H9 (cell line): ENCODE measurements around the gene UNC5C. TPM values are rescaled to one million over a fixed set of nuclear protein-coding genes. Genes with fewer than 3 reads are reported as not detected.

Experiments
- DNase-seq: peaks from one replicate; pipeline ENCODE4 v3.0.0-alpha.2; 2017
- H2AFZ ChIP-seq: one replicate; pipeline ENCODE4 v1.6.1; 2013; ENCODE audit warnings: mild to moderate bottlenecking, low read length, control low read depth, moderate library complexity
- H2AK5ac ChIP-seq: 2 replicates; pipeline ENCODE4 v1.6.1; 2013; ENCODE audit warnings: low read length, control low read depth, mixed read lengths; ENCODE audit not compliant: insufficient read length
- H2BK120ac ChIP-seq: one replicate; pipeline ENCODE4 v1.6.1; 2013; ENCODE audit warnings: low read depth, mild to moderate bottlenecking, low read length, control low read depth, inconsistent platforms; ENCODE audit not compliant: poor library complexity, severe bottlenecking
- H2BK12ac ChIP-seq: 2 replicates; pipeline ENCODE4 v1.6.1; 2013; ENCODE audit warnings: low read length, control low read depth, mixed read lengths, low read depth; ENCODE audit not compliant: insufficient read length
- H2BK15ac ChIP-seq: 2 replicates; pipeline ENCODE4 v1.6.1; 2013; ENCODE audit warnings: low read depth, low read length, control low read depth
- H2BK20ac ChIP-seq: one replicate; pipeline ENCODE4 v1.6.1; 2013; ENCODE audit warnings: low read depth, mild to moderate bottlenecking, low read length, control low read depth, inconsistent platforms; ENCODE audit not compliant: poor library complexity, severe bottlenecking
- H2BK5ac ChIP-seq: 2 replicates; pipeline ENCODE4 v1.6.1; 2013; ENCODE audit warnings: low read length, control low read depth, mixed read lengths; ENCODE audit not compliant: insufficient read length
- H3K14ac ChIP-seq: 2 replicates; pipeline ENCODE4 v1.6.1; 2013; ENCODE audit warnings: low read length, control low read depth; ENCODE audit not compliant: insufficient read depth
- H3K18ac ChIP-seq: 2 replicates; pipeline ENCODE4 v1.6.1; 2013; ENCODE audit warnings: low read depth, mild to moderate bottlenecking, mixed read lengths, low read length, control low read depth; ENCODE audit not compliant: insufficient read length
- H3K23ac ChIP-seq: 2 replicates; pipeline ENCODE4 v1.6.1; 2013; ENCODE audit warnings: low read length, control low read depth, mixed read lengths, low read depth; ENCODE audit not compliant: insufficient read length
- H3K23me2 ChIP-seq: 2 replicates; pipeline ENCODE4 v1.6.1; 2013; ENCODE audit warnings: low read depth, mild to moderate bottlenecking, mixed read lengths, low read length, control low read depth; ENCODE audit not compliant: insufficient read length, poor library complexity, severe bottlenecking
- H3K27ac ChIP-seq: 2 replicates; pipeline ENCODE4 v1.5.1; 2013; ENCODE audit warnings: low read length, control low read depth, mixed read lengths, low read depth; ENCODE audit not compliant: insufficient read length
- H3K27me3 ChIP-seq: 2 replicates; pipeline ENCODE4 v1.6.1; 2013; ENCODE audit warnings: low read length, control low read depth, inconsistent platforms; ENCODE audit not compliant: insufficient read depth
- H3K4ac ChIP-seq: 2 replicates; pipeline ENCODE4 v1.6.1; 2013; ENCODE audit warnings: low read depth, mild to moderate bottlenecking, control low read depth, inconsistent platforms, low read length, moderate library complexity
- H3K4me1 ChIP-seq: 2 replicates; pipeline ENCODE4 v1.6.1; 2013; ENCODE audit warnings: low read length, control low read depth, inconsistent platforms; ENCODE audit not compliant: insufficient read depth
- H3K4me2 ChIP-seq: 2 replicates; pipeline ENCODE4 v1.6.1; 2013; ENCODE audit warnings: low read length, control low read depth, mixed read lengths; ENCODE audit not compliant: insufficient read length, insufficient read depth
- H3K56ac ChIP-seq: 2 replicates; pipeline ENCODE4 v1.6.1; 2013; ENCODE audit warnings: low read depth, mild to moderate bottlenecking, mixed read lengths, low read length, control low read depth; ENCODE audit not compliant: insufficient read length
- H3K79me1 ChIP-seq: 2 replicates; pipeline ENCODE4 v1.6.1; 2013; ENCODE audit warnings: low read depth, mild to moderate bottlenecking, moderate library complexity, low read length, control low read depth, inconsistent platforms; ENCODE audit not compliant: insufficient read depth, poor library complexity, severe bottlenecking
- H3K79me2 ChIP-seq: 2 replicates; pipeline ENCODE4 v1.6.1; 2013; ENCODE audit warnings: low read length, control low read depth, inconsistent platforms; ENCODE audit not compliant: insufficient read depth
- H3K9ac ChIP-seq: 2 replicates; pipeline ENCODE4 v1.6.1; 2013; ENCODE audit warnings: low read length, control low read depth, mixed read lengths; ENCODE audit not compliant: insufficient read length; ENCODE audit errors: extremely low read depth
- H3K9me3 ChIP-seq: one replicate; pipeline ENCODE4 v1.6.1; 2013; ENCODE audit warnings: low read depth, low read length, inconsistent platforms; ENCODE audit not compliant: control insufficient read depth
- H3T11ph ChIP-seq: one replicate; pipeline ENCODE4 v1.6.1; 2013; ENCODE audit warnings: mild to moderate bottlenecking, low read length, control low read depth, inconsistent platforms
- H4K20me1 ChIP-seq: one replicate; pipeline ENCODE4 v1.6.1; 2013; ENCODE audit not compliant: control insufficient read depth, insufficient read length, insufficient read depth
- H4K5ac ChIP-seq: 2 replicates; pipeline ENCODE4 v1.6.1; 2013; ENCODE audit warnings: low read depth, mild to moderate bottlenecking, mixed read lengths, low read length, control low read depth; ENCODE audit not compliant: insufficient read length
- H4K8ac ChIP-seq: replicated peaks from 2 replicates; pipeline ENCODE4 v1.6.1; 2013; ENCODE audit warnings: low read length, control low read depth, mixed read lengths, low read depth; ENCODE audit not compliant: insufficient read length
- H4K91ac ChIP-seq: 2 replicates; pipeline ENCODE4 v1.6.1; 2013; ENCODE audit warnings: low read depth, mild to moderate bottlenecking, moderate library complexity, mixed read lengths, low read length, control low read depth; ENCODE audit not compliant: insufficient read length
- H3K27ac Mint-ChIP-seq, 3 experiments: 2 replicates in 2 of 3; 3 replicates in 1 of 3; pipeline ENCODE4 v1.8.0; 2020 to 2021; ENCODE audit warnings: mixed read lengths in 3 of 3, mild to moderate bottlenecking in 1 of 3, moderate library complexity in 1 of 3
- H3K27me3 Mint-ChIP-seq: 2 replicates; pipeline ENCODE4 v1.8.0; 2021; ENCODE audit warnings: low read depth, mild to moderate bottlenecking, moderate library complexity, mixed read lengths
- H3K36me3 Mint-ChIP-seq, 3 experiments: 2 replicates in 2 of 3; 3 replicates in 1 of 3; pipeline ENCODE4 v1.8.0; 2020 to 2021; ENCODE audit warnings: low read depth in 3 of 3, mixed read lengths in 3 of 3; ENCODE audit not compliant: insufficient read depth in 1 of 3
- H3K4me1 Mint-ChIP-seq, 2 experiments: 2 replicates each; pipeline ENCODE4 v1.8.0; 2020; ENCODE audit warnings: mixed read lengths in 2 of 2
- H3K4me3 Mint-ChIP-seq, 2 experiments: 2 replicates in 1 of 2; 3 replicates in 1 of 2; pipeline ENCODE4 v1.8.0; 2020 to 2021; ENCODE audit warnings: mild to moderate bottlenecking in 2 of 2, mixed read lengths in 2 of 2, moderate library complexity in 1 of 2
- H3K9me3 Mint-ChIP-seq, 2 experiments: 2 replicates in 1 of 2; 3 replicates in 1 of 2; pipeline ENCODE4 v1.8.0; 2020; ENCODE audit warnings: mild to moderate bottlenecking in 2 of 2, mixed read lengths in 2 of 2, moderate library complexity in 1 of 2
- CTCF ChIP-seq: fragments of 200-600 bp; sonication (generic); conservative IDR thresholded peaks from 3 replicates; pipeline ENCODE4 v1.8.0; 2021; ENCODE audit warnings: antibody characterized with exemption, mild to moderate bottlenecking
- WGBS: extraction: QIAGEN DNeasy Blood & Tissue Kit; methylation state at CpG from one replicate; pipeline ENCODE4 v1.1.7; 2013; ENCODE audit warnings: missing lambda C conversion rate, low lambda C conversion rate, mixed read lengths; ENCODE audit not compliant: insufficient read length; ENCODE audit errors: extremely low coverage; 5-methylcytosine and 5-hydroxymethylcytosine counted together
- total RNA-seq: library from RNA; stranded (reverse); gene quantifications from 2 replicates; pipeline ENCODE4 v1.2.1, GENCODE V29; 2021

UNC5C gene
- total RNA-seq, 1 experiment from 2014 or later: not detected

GRCh38 chr4:95545546-95545945 lies 3.2 kb downstream of the UNC5C start:
- H3K79me2 ChIP-seq: no peaks in the 10 kb centered on the region
- peaks cover 73% of the 10 kb centered on the region for H3K27me3 Mint-ChIP-seq
- WGBS: no CpG with 5 or more reads among the region's 6 CpGs
- H3K23me2 ChIP-seq: peaks cover 30% of the 10 kb centered on the region
- no peaks in the 10 kb centered on the region; a peak in 1 of 7 replicates for H3K36me3 Mint-ChIP-seq
- H3K4me2 ChIP-seq: no peak overlapping the region
- no peaks in the 10 kb centered on the region for H3K79me1 ChIP-seq
- H2BK15ac ChIP-seq: no peak overlapping the region
- no peak overlapping the region for H2AFZ ChIP-seq
- no peak overlapping the region for H4K8ac ChIP-seq
- no peak overlapping the region for H3T11ph ChIP-seq
- no peaks in the 10 kb centered on the region for H3K9me3 Mint-ChIP-seq
- H3K18ac ChIP-seq: no peak overlapping the region
- no peaks in the 10 kb centered on the region for H4K20me1 ChIP-seq
- no peak overlapping the region for H3K4ac ChIP-seq
- H2AK5ac ChIP-seq: no peak overlapping the region
- peaks cover 16% of the 10 kb centered on the region; the same call in 1 of the 2 replicates for H3K27me3 ChIP-seq
- H3K14ac ChIP-seq: no peak overlapping the region
- DNase-seq: no peak
- no peak overlapping the region for H3K27ac ChIP-seq
- no peak overlapping the region for H4K91ac ChIP-seq
- H3K4me1 Mint-ChIP-seq: peaks cover 17 to 28% of the 10 kb centered on the region in 2 experiments
- H3K9me3 ChIP-seq: no peaks in the 10 kb centered on the region
- H3K56ac ChIP-seq: no peak overlapping the region
- H3K4me3 Mint-ChIP-seq: no peak overlapping the region; a peak in 1 of 5 replicates
- no peak overlapping the region for H3K23ac ChIP-seq
- H3K9ac ChIP-seq: no peak overlapping the region
- H2BK12ac ChIP-seq: no peak overlapping the region
- no peak for TF ChIP-seq CTCF
- H4K5ac ChIP-seq: no peak overlapping the region
- H2BK5ac ChIP-seq: no peak overlapping the region
- H2BK20ac ChIP-seq: no peak overlapping the region
- H3K4me1 ChIP-seq: no peaks in the 10 kb centered on the region
- H3K27ac Mint-ChIP-seq: no peak overlapping the region; a peak in 1 of 7 replicates
- no peak overlapping the region for H2BK120ac ChIP-seq
